GM12878 (cell line): Measurements from ENCODE around the gene PHKG2. TPM values are rescaled to one million over a fixed set of nuclear protein-coding genes. Genes with fewer than 3 reads are reported as not detected.
A peak's percentile ranks its signal among the peaks of the same experiment; 100 is the strongest.

Experiments used
- ATAC-seq: fragments of 200-7000 bp; cut with Tn5 transposase; 3 replicates; pipeline ENCODE4 v1.9.1; 2020; ENCODE audit warnings: mild to moderate bottlenecking, moderate library complexity
- BruUV-seq: library from RNA; stranded (reverse); fragments of 400-500 nt; replicated peaks from 2 replicates; lab custom pipeline; 2021; lab: Mats Ljungman, UMichigan
- CTCF ChIA-PET: fragments of 300-600 bp; sonication (Branson Sonifier 250); formaldehyde crosslinking; extraction: SDS; loops from one replicate; lab custom pipeline; 2021; ENCODE audit warnings: inconsistent platforms; lab: Yijun Ruan, JAX
- POLR2A ChIA-PET: fragments of 350-600 bp; formaldehyde crosslinking; extraction: SDS; loops from one replicate; lab custom pipeline; 2021; ENCODE audit warnings: inconsistent platforms; lab: Charles Lee
- RAD21 ChIA-PET: fragments of 300-600 bp; sonication (Branson Sonifier 250); formaldehyde crosslinking; loops from one replicate; lab custom pipeline; 2023; ENCODE audit warnings: antibody characterized with exemption; ENCODE audit not compliant: unreplicated experiment; lab: Charles Lee
- SMC1A ChIA-PET: fragments of 300-600 bp; sonication (Branson Sonifier 250); formaldehyde crosslinking; loops from one replicate; lab custom pipeline; 2023; ENCODE audit not compliant: unreplicated experiment, uncharacterized antibody; lab: Charles Lee
- DNase-seq: peaks from one replicate; pipeline ENCODE4 v3.0.0-alpha.2; 2011; ENCODE audit warnings: low read depth, low spot score
- FAIRE-seq: peaks from 3 replicates; lab custom pipeline; 2011; peaks lifted over from hg19 to GRCh38; lab: Jason Lieb, UNC
- H2AFZ ChIP-seq: 2 replicates; pipeline ENCODE4 v1.6.0; 2011; ENCODE audit warnings: low read depth, low read length, control low read depth; ENCODE audit not compliant: control insufficient read depth
- H3K27ac ChIP-seq: 2 replicates; pipeline ENCODE4 v1.5.1; 2011; ENCODE audit warnings: control low read depth; ENCODE audit not compliant: control insufficient read depth, insufficient read depth
- H3K27me3 ChIP-seq, 2 experiments: replicated peaks in 1 of 2; 2 replicates each; pipeline versions ENCODE4 v1.6.0 to v1.6.1; 2011; ENCODE audit warnings: low read length in 1 of 2; ENCODE audit not compliant: control insufficient read depth in 2 of 2, insufficient read depth in 2 of 2
- H3K36me3 ChIP-seq, 2 experiments: 2 replicates each; pipeline ENCODE4 v1.5.1; 2011; ENCODE audit warnings: low read length in 1 of 2; ENCODE audit not compliant: control insufficient read depth in 2 of 2, insufficient read depth in 2 of 2
- H3K4me1 ChIP-seq: 2 replicates; pipeline ENCODE4 v1.6.1; 2011; ENCODE audit warnings: mild to moderate bottlenecking, low read length, moderate library complexity, mixed read lengths; ENCODE audit not compliant: control insufficient read depth, insufficient read depth
- H3K4me2 ChIP-seq: 2 replicates; pipeline ENCODE4 v1.6.0; 2011; ENCODE audit warnings: control low read depth; ENCODE audit not compliant: control insufficient read depth, insufficient read depth
- H3K4me3 ChIP-seq: fragments of 200-600 bp; sonication (generic); 2 replicates; pipeline ENCODE4 v1.5.1; 2016
- H3K79me2 ChIP-seq: 2 replicates; pipeline ENCODE4 v1.6.0; 2011; ENCODE audit warnings: low read length; ENCODE audit not compliant: control insufficient read depth, insufficient read depth
- H3K9ac ChIP-seq: 2 replicates; pipeline ENCODE4 v1.8.0; 2011; ENCODE audit warnings: low read length, control low read depth, mixed read lengths; ENCODE audit not compliant: control insufficient read depth, insufficient read depth
- H3K9me3 ChIP-seq: replicated peaks from 3 replicates; pipeline ENCODE4 v1.5.1; 2011; ENCODE audit warnings: mild to moderate bottlenecking, low read length; ENCODE audit not compliant: control insufficient read depth, insufficient read depth
- H4K20me1 ChIP-seq: 2 replicates; pipeline ENCODE4 v1.6.0; 2011; ENCODE audit not compliant: control insufficient read depth, insufficient read depth
- BCLAF1 ChIP-seq: fragments of 450-650 bp; IDR thresholded peaks from 2 replicates; pipeline ENCODE4 v1.6.1; 2017; ENCODE audit warnings: antibody characterized with exemption, mild to moderate bottlenecking, moderate library complexity
- CTCF ChIP-seq, 3 experiments: IDR thresholded peaks in 2 of 3; conservative IDR thresholded peaks in 1 of 3; 2 replicates each; pipeline ENCODE4 v1.5.1; 2011; ENCODE audit warnings: low read depth in 3 of 3, low read length in 3 of 3, mild to moderate bottlenecking in 3 of 3, control low read depth in 2 of 3, moderate library complexity in 2 of 3, inconsistent platforms in 1 of 3, mixed read lengths in 1 of 3; ENCODE audit not compliant: control insufficient read depth in 2 of 3, insufficient read depth in 1 of 3; ENCODE audit errors: extremely low read depth in 1 of 3
- MYC ChIP-seq: IDR thresholded peaks from 2 replicates; pipeline ENCODE4 v1.6.1; 2011; ENCODE audit warnings: mild to moderate bottlenecking, low read length, moderate library complexity, inconsistent platforms; ENCODE audit not compliant: insufficient read depth, insufficient replicate concordance, insufficient read length, severe bottlenecking
- SIX5 ChIP-seq: IDR thresholded peaks from 2 replicates; pipeline ENCODE4 v1.6.1; 2011; ENCODE audit warnings: mild to moderate bottlenecking, low read depth, low read length, moderate library complexity; ENCODE audit not compliant: severe bottlenecking
- ZBTB4 ChIP-seq: fragments of 450-650 bp; formaldehyde crosslinking; IDR thresholded peaks from 2 replicates; pipeline ENCODE4 v1.4.0; 2022; ENCODE audit warnings: mild to moderate bottlenecking, moderate library complexity
- ZNF384 ChIP-seq: IDR thresholded peaks from 2 replicates; pipeline ENCODE4 v1.6.1; 2012; ENCODE audit warnings: low read depth, mild to moderate bottlenecking, low read length, improper control_type of control experiment, borderline replicate concordance
- ZNF687 ChIP-seq: fragments of 450-650 bp; IDR thresholded peaks from 2 replicates; pipeline ENCODE4 v1.6.1; 2017; ENCODE audit warnings: mild to moderate bottlenecking, moderate library complexity
- ZZZ3 ChIP-seq: IDR thresholded peaks from 2 replicates; pipeline ENCODE4 v1.6.1; 2011; ENCODE audit warnings: low read depth; ENCODE audit not compliant: control insufficient read depth, insufficient read length
- WGBS: methylation state at CpG from one replicate; pipeline ENCODE4 v1.1.6; 2016; ENCODE audit warnings: low lambda C conversion rate; ENCODE audit not compliant: insufficient replicate concordance, insufficient coverage; ENCODE audit errors: missing lambda C conversion rate; 5-methylcytosine and 5-hydroxymethylcytosine counted together
- in situ Hi-C: fragments of 300-500 bp; cut with MboI; formaldehyde crosslinking; loops from 9 replicates; pipeline ENCODE4 v1.14.3; 2018; ENCODE audit warnings: mixed read lengths
- intact Hi-C: fragments of 100-400 bp; cut with micrococcal nuclease; formaldehyde crosslinking; loops from one replicate; pipeline ENCODE4 v1.14.2; 2022; ENCODE audit not compliant: unreplicated experiment
- polyA plus RNA-seq, 11 experiments: library from polyadenylated mRNA; depleted of rRNA in 4 of 11; unstranded in 6 of 11; stranded (reverse) in 5 of 11; fragments of >200 nt; fragmentation: Nextera tagmentation in 4 of 11; fragmentation: Illumina TruSeq in 1 of 11; extraction: Ambion mirVana in 4 of 11; extraction: Trizol in 1 of 11; gene quantifications; 1 replicate in 1 of 11; 2 replicates in 10 of 11; pipeline versions ENCODE4 v1.2.1 to v1.2.3, GENCODE V29; 2011 to 2016; ENCODE audit warnings: inconsistent platforms in 2 of 11, missing spikeins in 2 of 11, low read depth in 1 of 11
- total RNA-seq, 4 experiments: library from RNA; depleted of rRNA in 3 of 4; stranded (reverse); fragments of >200 nt in 3 of 4; fragmentation: Illumina TruSeq in 1 of 4; extraction: Trizol in 1 of 4; gene quantifications; 2 replicates each; pipeline versions ENCODE4 v1.2.1 to v1.2.3, GENCODE V29; 2013 to 2021

Gene PHKG2
- total and polyA plus RNA-seq, 10 of the 15 experiments (the other 5 are each of a cell fraction or from before 2014, with no cell fraction given) = 5.2 to 50.1 (median 37.2) TPM

GRCh38 chr16:30710971-30711370, 37.3 kb upstream of the PHKG2 start (continued):
- TF ChIP-seq ZBTB4 (CRISPR knock-in tag) (no peak), BCLAF1 (no peak)

- Histone ChIP-seq H3K4me3 (no peak overlapping the region), H3K9ac (no peak overlapping the region), H3K27ac (no peak overlapping the region), H2AFZ (no peak overlapping the region), H4K20me1 (no peaks in the 10 kb centered on the region; the same call in 1 of the 2 replicates), H3K9me3 (no peaks in the 10 kb centered on the region), H3K4me1 (no peaks in the 10 kb centered on the region; the same call in 1 of the 2 replicates), H3K36me3 (peaks cover 49 to 80% of the 10 kb centered on the region in 2 experiments), H3K27me3 (no peaks in the 10 kb centered on the region), H3K4me2 (no peak overlapping the region), H3K79me2 (no peaks in the 10 kb centered on the region; the same call in 1 of the 2 replicates)
- no peak for ATAC-seq
- BruUV-seq = TSS peak; percentile 60
- in situ Hi-C loops = no loop called here
- intact Hi-C loops = no loop called here
- POLR2A ChIA-PET = no interaction called here
- RAD21 ChIA-PET = no interaction called here
- DNase-seq = no peak
- FAIRE-seq = no peak
- CTCF ChIA-PET = interaction anchor here (1.2 kb wide), 1 partner anchor 15 kb away, joined by 4 read pairs; no protein-coding TSS in a partner anchor
- SMC1A ChIA-PET = no interaction called here
- WGBS = 89% methylated on average over 1 of the region's 1 CpG
- TF ChIP-seq ZZZ3 (no peak), SIX5 (no peak), ZNF687 (no peak), ZNF384 (no peak), MYC (no peak), CTCF (IDR thresholded peaks at IDR 0.05 in 2 of 3, conservative IDR thresholded peaks at IDR 0.05 in 1 of 3; ENCODE audit: control insufficient read depth in 2 of 3, extremely low read depth in 1 of 3, insufficient read depth in 1 of 3, low read depth in 3 of 3, low read length in 3 of 3) (no peak)
These were observed 36.5 kb upstream of the PHKG2 start for GRCh38 chr16:30711712-30712111.
